ENCODE data around the gene ID1.

Gene ID1, protein sequence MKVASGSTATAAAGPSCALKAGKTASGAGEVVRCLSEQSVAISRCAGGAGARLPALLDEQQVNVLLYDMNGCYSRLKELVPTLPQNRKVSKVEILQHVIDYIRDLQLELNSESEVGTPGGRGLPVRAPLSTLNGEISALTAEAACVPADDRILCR

GRCh38 chr20:31605031-31605901, at the start of gene ID1:
TSS of gene ID1 (plus strand) at chr20:31605289. CDS start at chr20:31605388, 99 bp downstream.
- TF ChIP-seq, protein P1, sequence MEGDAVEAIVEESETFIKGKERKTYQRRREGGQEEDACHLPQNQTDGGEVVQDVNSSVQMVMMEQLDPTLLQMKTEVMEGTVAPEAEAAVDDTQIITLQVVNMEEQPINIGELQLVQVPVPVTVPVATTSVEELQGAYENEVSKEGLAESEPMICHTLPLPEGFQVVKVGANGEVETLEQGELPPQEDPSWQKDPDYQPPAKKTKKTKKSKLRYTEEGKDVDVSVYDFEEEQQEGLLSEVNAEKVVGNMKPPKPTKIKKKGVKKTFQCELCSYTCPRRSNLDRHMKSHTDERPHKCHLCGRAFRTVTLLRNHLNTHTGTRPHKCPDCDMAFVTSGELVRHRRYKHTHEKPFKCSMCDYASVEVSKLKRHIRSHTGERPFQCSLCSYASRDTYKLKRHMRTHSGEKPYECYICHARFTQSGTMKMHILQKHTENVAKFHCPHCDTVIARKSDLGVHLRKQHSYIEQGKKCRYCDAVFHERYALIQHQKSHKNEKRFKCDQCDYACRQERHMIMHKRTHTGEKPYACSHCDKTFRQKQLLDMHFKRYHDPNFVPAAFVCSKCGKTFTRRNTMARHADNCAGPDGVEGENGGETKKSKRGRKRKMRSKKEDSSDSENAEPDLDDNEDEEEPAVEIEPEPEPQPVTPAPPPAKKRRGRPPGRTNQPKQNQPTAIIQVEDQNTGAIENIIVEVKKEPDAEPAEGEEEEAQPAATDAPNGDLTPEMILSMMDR (IDR thresholded peaks at IDR 0.05), result no peak
- H3K27ac ChIP-seq, result peak within 1 kb of the TSS; percentile 87 to 94

DNA sequence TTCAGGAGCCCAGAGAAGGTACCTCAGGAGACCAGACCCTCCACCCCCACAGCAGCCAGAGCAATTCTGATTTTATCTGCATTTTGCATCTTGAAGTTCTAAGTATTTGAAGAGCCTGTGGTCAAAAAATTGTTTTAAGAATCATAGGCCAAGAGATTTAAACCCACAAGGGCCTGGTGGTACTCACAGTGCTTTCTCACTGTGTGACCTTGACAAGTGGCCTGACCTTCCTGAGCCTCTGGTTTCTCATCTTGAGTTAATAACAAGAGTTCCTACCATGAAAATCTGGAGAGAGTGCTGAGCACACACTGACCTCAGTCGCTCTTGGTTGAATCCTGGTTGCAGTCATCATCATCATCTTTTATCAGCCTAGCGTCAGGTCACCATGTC, 45.4 kb upstream of the ID1 start:
- DNase-seq (ENCODE audit: low spot score), result no peak
- TF ChIP-seq, protein P1 (IDR thresholded peaks at IDR 0.05), result no peak
- Histone ChIP-seq H3K4me3 (no peak overlapping the region), H3K27ac (peak overlapping the region; percentile 75 to 83)

More at GRCh38 chr20:31605031-31605901, at the start of gene ID1:
- H3K4me3 ChIP-seq, result peak within 1 kb of the TSS; percentile 88
- peak; percentile 98 for DNase-seq (ENCODE audit: low spot score)

GRCh38 chr20:31560094-31560745, 44.9 kb upstream of the ID1 start:
- peak; percentile 86 for DNase-seq (ENCODE audit: low spot score)
- TF ChIP-seq, protein P1 (IDR thresholded peaks at IDR 0.05), result peak; percentile 79
- Histone ChIP-seq H3K4me3 (no peak overlapping the region), H3K27ac (peak overlapping the region; percentile 75 to 83)

DNA sequence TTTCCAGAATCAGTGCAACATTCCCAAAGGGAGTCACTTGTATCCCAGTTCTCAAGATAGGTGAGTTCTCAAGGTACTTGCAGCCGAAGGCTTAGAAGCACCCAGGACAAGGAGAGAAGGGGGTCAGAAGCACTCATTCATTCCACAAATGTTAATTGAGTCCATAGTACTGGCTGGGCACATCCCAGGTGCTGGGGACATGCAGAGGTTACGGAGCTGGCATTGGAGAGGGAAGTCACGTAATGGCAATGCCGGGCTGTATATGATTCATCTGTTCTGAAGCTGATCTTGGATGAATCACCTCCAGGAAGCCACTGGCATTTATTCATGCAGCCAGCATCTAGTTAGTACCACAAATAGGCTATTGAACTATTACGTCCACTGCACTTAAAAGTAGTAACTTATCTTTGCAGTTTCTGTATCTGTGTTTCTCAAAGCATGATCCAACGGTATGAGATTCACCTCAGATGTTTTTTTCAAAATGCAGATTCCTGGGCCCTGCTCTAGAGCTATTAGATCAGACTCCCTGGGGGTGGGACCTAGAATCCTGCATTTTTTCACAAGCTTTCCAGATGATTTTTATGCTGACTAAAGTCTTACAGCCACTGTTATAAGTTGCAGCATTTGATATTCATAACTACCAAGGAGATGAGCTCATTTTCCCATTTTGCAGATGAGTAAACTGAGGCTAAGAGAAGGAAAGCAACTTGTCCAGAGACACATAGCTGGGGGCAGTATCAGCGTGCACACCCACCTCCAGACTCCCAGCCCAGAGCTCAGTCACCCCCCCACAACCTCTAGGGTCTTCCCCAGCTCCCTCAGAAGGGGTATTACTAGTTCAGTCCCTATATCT, 44.1 kb upstream of the ID1 start:
- H3K27ac ChIP-seq, result peak overlapping the region; percentile 75 to 83
- no peak for DNase-seq (ENCODE audit: low spot score)

DNA sequence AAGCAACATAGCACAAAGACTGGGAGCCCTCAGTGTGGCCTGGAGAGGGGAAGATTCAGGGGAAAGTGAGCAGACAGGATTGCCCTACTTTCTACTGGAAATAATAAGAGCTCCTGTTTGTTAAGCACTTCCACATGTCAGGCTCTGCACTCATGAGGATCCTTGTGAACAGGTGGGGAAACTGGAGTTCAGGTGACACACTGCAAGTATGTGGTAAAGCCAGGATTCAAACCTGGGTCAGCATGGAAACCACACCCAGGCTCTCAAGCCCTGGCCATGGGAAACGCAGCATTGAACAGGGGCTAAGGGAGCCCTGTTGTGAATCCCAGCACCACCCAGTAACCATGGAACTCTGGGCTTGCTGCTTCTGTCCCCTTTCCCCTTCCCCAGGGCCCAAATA, 42.8 kb upstream of the ID1 start:
- Histone ChIP-seq H3K27ac (peak overlapping the region in 1 of 2 donors; percentile 83), H3K4me3 (no peak overlapping the region)
- DNase-seq (ENCODE audit: low spot score), result no peak
- TF ChIP-seq, protein P1 (IDR thresholded peaks at IDR 0.05), result no peak

More for the DNA sequence above, 44.1 kb upstream of the ID1 start:
- H3K4me3 ChIP-seq, result no peak overlapping the region
- TF ChIP-seq, protein P1 (IDR thresholded peaks at IDR 0.05), result no peak

DNA sequence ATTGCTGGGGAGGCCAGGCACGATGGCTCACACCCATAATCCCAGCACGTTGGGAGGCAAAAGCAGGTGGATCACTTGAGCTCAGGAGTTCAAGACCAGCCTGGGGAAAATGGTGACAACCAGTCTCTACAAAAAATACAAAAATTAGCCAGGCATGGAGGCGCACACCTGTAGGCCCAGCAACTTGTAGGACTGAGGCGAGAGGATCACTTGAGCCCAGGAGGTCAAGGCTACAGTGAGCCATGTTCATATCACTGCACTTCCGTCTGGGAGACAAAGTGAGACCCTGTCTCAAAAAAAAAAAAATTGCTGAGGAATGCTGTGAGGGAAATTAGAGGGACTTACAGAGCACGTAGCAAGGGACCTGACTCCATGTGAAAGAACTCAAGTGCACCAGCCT, 40.8 kb upstream of the ID1 start:
- no peak overlapping the region for H3K4me3 ChIP-seq
- no peak overlapping the region for H3K27ac ChIP-seq
- TF ChIP-seq, protein P1 (IDR thresholded peaks at IDR 0.05), result no peak
- DNase-seq (ENCODE audit: low spot score), result no peak
